ENCODE results near the gene RIT2. TPM values are rescaled to one million over a fixed set of nuclear protein-coding genes. Genes with fewer than 3 reads are reported as not detected.
"Not testable (repeated sequence)": the region's sequence is repeated elsewhere in the genome, so short reads cannot be mapped to it uniquely, and the experiment has no call there.

RIT2 gene
- total RNA-seq, 1 experiment from 2014 or later: 0.17 TPM

GRCh38 chr18:42850174-42851083 is 265.1 kb downstream of the RIT2 start:
- H3K36me3 ChIP-seq (replicated peaks; ENCODE audit: control insufficient read depth, insufficient read depth, low read length): no peaks in the 10 kb centered on the region
- H3K27me3 ChIP-seq (ENCODE audit: control insufficient read depth, insufficient read depth, low read length): no peaks in the 10 kb centered on the region
- H3K4me3 ChIP-seq (ENCODE audit: insufficient read depth, low read depth, low read length): no peak overlapping the region
- DNase-seq: no peak

DNA sequence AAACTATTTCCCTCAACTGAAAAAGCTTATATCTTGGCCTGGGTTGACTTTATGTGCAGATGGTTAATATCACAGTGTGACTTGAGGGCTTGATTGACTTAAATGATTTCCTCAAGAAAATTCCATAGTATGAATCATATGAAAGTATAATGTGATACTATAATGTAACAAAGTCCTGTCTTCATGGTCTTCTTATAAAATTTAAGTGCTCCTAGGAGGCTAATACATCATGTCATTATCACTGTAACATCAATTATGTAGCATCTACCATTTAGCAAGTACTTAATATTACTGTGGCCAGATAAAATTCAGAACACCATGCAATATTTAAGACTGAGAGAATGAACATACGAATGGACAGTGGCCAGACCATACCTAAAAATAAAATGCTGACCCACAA is 276.1 kb downstream of the RIT2 start:
- H3K4me3 ChIP-seq (ENCODE audit: insufficient read depth, low read depth, low read length): no peak overlapping the region
- H3K27me3 ChIP-seq (ENCODE audit: control insufficient read depth, insufficient read depth, low read length): no peaks in the 10 kb centered on the region
- DNase-seq: no peak
- no peaks in the 10 kb centered on the region for H3K36me3 ChIP-seq (replicated peaks; ENCODE audit: control insufficient read depth, insufficient read depth, low read length)

DNA sequence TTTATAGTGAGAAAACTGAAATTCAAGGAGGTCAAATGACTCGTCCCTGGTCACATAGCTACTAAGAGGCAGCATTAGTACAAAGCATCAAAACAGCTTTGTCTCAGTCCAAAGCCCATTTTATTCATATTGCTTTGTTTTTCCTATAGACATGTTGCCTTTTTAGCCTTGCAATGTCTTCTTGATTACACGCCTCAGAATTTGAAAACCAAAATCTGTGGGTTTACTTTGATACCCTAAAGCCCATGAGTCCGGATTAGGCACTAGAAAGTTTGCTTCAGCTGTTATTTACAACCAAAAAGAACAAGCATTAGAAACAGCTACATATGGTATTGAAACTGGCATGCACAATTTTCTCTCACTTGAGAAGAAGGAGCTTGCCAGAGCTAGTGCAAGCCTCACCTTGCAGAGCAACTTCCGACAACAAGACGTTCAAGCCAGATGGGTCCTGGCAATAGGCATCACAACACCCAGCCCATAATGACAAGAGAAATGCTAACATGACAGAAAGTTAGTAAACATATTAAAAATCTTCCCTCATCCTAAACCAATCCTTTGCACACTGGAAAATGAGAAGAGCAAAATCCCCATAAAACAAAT is 276.8 kb downstream of the RIT2 start:
- H3K36me3 ChIP-seq (replicated peaks; ENCODE audit: control insufficient read depth, insufficient read depth, low read length): no peaks in the 10 kb centered on the region
- H3K4me3 ChIP-seq (ENCODE audit: insufficient read depth, low read depth, low read length): no peak overlapping the region
- no peak for DNase-seq
- H3K27me3 ChIP-seq (ENCODE audit: control insufficient read depth, insufficient read depth, low read length): no peaks in the 10 kb centered on the region

DNA sequence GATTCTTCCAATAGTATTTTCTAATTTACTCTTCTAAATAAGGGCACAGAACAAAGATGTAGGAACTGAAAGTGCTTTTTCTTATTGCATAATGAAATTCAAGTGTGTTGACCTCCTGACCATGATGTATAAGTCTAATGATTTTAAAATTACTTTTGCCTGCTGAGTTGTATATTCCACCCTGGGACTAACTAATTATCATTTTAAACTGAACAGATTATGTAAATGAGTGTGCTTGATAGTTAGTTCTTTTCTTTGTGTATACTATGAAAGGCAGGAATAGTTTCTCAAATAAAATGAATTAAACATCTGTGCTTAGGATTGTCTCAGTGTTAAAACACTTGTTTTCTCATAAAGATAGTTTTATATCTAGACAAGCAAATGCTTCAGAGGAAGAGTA is 284.5 kb downstream of the RIT2 start:
- H3K4me3 ChIP-seq (ENCODE audit: insufficient read depth, low read depth, low read length): no peak overlapping the region
- H3K27me3 ChIP-seq (ENCODE audit: control insufficient read depth, insufficient read depth, low read length): no peaks in the 10 kb centered on the region
- no peak for DNase-seq
- H3K36me3 ChIP-seq (replicated peaks; ENCODE audit: control insufficient read depth, insufficient read depth, low read length): no peaks in the 10 kb centered on the region

GRCh38 chr18:42828881-42829280 is 286.6 kb downstream of the RIT2 start:
- H3K4me3 ChIP-seq (ENCODE audit: insufficient read depth, low read depth, low read length): no peak overlapping the region
- H3K27me3 ChIP-seq (ENCODE audit: control insufficient read depth, insufficient read depth, low read length): no peaks in the 10 kb centered on the region
- no peak for DNase-seq
- no peaks in the 10 kb centered on the region for H3K36me3 ChIP-seq (replicated peaks; ENCODE audit: control insufficient read depth, insufficient read depth, low read length)

GRCh38 chr18:42824178-42824577 is 291.3 kb downstream of the RIT2 start:
- no peaks in the 10 kb centered on the region for H3K36me3 ChIP-seq (replicated peaks; ENCODE audit: control insufficient read depth, insufficient read depth, low read length)
- no peak overlapping the region for H3K4me3 ChIP-seq (ENCODE audit: insufficient read depth, low read depth, low read length)
- no peak for DNase-seq
- no peaks in the 10 kb centered on the region for H3K27me3 ChIP-seq (ENCODE audit: control insufficient read depth, insufficient read depth, low read length)

- H3K27me3 ChIP-seq (ENCODE audit: control insufficient read depth, insufficient read depth, low read length): no peaks in the 10 kb centered on the region
- DNase-seq: no peak
- H3K36me3 ChIP-seq (replicated peaks; ENCODE audit: control insufficient read depth, insufficient read depth, low read length): no peaks in the 10 kb centered on the region
- no peak overlapping the region for H3K4me3 ChIP-seq (ENCODE audit: insufficient read depth, low read depth, low read length)
These were observed 292.8 kb downstream of the RIT2 start for GRCh38 chr18:42822711-42823110.

GRCh38 chr18:42821492-42821891 is 294.0 kb downstream of the RIT2 start:
- Histone ChIP-seq H3K27me3 (ENCODE audit: control insufficient read depth, insufficient read depth, low read length) (no peaks in the 10 kb centered on the region), H3K4me3 (ENCODE audit: insufficient read depth, low read depth, low read length) (no peak overlapping the region), H3K36me3 (replicated peaks; ENCODE audit: control insufficient read depth, insufficient read depth, low read length) (no peaks in the 10 kb centered on the region)
- no peak for DNase-seq

DNA sequence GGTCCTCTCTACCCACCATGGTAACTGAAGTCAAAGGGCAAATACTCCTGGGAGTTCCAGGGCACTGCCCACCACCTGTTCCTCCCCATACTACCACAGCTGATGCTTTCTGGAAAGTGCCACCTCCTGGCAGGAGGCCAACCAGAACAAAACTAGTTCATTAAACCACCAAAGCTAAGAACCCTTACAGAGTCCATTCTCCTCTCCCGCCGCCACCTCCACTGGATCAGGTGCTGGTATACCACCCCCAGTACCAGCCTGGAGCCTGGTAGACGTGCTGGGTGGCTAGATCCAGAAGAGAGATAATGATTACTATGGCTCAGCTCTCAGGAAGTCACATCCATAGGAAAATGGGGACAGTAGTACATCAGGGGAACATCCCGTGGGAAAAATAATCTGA is 300.9 kb downstream of the RIT2 start:
- no peak for DNase-seq
- Histone ChIP-seq H3K36me3 (replicated peaks; ENCODE audit: control insufficient read depth, insufficient read depth, low read length) (no peaks in the 10 kb centered on the region), H3K4me3 (ENCODE audit: insufficient read depth, low read depth, low read length) (no peak overlapping the region), H3K27me3 (ENCODE audit: control insufficient read depth, insufficient read depth, low read length) (no peaks in the 10 kb centered on the region)

GRCh38 chr18:42814184-42814583 is 301.3 kb downstream of the RIT2 start:
- H3K4me3 ChIP-seq (ENCODE audit: insufficient read depth, low read depth, low read length): no peak overlapping the region
- no peak for DNase-seq
- no peaks in the 10 kb centered on the region for H3K27me3 ChIP-seq (ENCODE audit: control insufficient read depth, insufficient read depth, low read length)
- no peaks in the 10 kb centered on the region for H3K36me3 ChIP-seq (replicated peaks; ENCODE audit: control insufficient read depth, insufficient read depth, low read length)

GRCh38 chr18:42813570-42813969 is 301.9 kb downstream of the RIT2 start:
- no peaks in the 10 kb centered on the region for H3K27me3 ChIP-seq (ENCODE audit: control insufficient read depth, insufficient read depth, low read length)
- H3K36me3 ChIP-seq (replicated peaks; ENCODE audit: control insufficient read depth, insufficient read depth, low read length): no peaks in the 10 kb centered on the region
- no peak for DNase-seq
- H3K4me3 ChIP-seq (ENCODE audit: insufficient read depth, low read depth, low read length): no peak overlapping the region

DNA sequence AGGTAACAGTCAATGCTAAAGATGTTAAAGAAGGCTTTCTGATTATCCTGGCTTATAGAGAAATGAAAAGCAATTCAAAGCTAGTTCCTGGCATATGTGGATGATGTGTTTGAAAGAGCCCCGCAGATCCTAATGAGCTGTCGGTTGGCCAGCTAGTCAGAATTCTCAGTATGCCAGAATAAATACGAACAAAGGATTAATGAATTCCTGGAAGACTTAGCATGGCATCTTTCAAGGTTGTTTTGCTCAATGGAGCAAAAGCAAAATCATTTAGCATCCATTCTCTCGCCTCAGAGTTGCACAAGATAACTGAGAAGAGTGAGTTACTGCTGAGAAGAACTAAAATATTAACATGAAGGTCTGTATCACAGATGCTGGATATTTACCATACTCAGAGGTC is 307.6 kb downstream of the RIT2 start:
- Histone ChIP-seq H3K4me3 (ENCODE audit: insufficient read depth, low read depth, low read length) (no peak overlapping the region), H3K36me3 (replicated peaks; ENCODE audit: control insufficient read depth, insufficient read depth, low read length) (no peaks in the 10 kb centered on the region), H3K27me3 (ENCODE audit: control insufficient read depth, insufficient read depth, low read length) (no peaks in the 10 kb centered on the region)
- DNase-seq: no peak

DNA sequence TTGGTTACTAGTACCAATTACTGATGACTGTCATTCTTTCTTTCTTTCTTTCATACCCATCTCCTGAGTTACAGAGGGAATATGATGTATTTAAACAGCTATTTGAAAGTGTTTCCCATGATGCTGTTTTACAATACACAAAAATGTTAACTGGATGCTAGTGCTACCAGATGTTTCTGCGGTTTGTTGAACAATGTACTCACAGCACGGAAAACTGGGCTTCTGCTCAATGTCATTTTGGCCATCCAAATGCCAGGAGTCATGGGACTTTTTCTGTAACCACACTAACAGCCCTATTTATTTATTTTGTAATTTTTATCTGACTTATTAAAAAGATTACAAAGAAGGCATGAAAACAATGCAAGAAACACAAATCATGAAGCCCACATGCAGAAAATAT is 313.8 kb downstream of the RIT2 start:
- Histone ChIP-seq H3K36me3 (replicated peaks; ENCODE audit: control insufficient read depth, insufficient read depth, low read length) (no peaks in the 10 kb centered on the region), H3K27me3 (ENCODE audit: control insufficient read depth, insufficient read depth, low read length) (no peaks in the 10 kb centered on the region), H3K4me3 (ENCODE audit: insufficient read depth, low read depth, low read length) (no peak overlapping the region)
- no peak for DNase-seq

- DNase-seq: no peak
- Histone ChIP-seq H3K27me3 (ENCODE audit: control insufficient read depth, insufficient read depth, low read length) (no peaks in the 10 kb centered on the region), H3K4me3 (ENCODE audit: insufficient read depth, low read depth, low read length) (no peak overlapping the region), H3K36me3 (replicated peaks; ENCODE audit: control insufficient read depth, insufficient read depth, low read length) (no peaks in the 10 kb centered on the region)
These were observed 316.8 kb downstream of the RIT2 start for GRCh38 chr18:42798606-42799170.

DNA sequence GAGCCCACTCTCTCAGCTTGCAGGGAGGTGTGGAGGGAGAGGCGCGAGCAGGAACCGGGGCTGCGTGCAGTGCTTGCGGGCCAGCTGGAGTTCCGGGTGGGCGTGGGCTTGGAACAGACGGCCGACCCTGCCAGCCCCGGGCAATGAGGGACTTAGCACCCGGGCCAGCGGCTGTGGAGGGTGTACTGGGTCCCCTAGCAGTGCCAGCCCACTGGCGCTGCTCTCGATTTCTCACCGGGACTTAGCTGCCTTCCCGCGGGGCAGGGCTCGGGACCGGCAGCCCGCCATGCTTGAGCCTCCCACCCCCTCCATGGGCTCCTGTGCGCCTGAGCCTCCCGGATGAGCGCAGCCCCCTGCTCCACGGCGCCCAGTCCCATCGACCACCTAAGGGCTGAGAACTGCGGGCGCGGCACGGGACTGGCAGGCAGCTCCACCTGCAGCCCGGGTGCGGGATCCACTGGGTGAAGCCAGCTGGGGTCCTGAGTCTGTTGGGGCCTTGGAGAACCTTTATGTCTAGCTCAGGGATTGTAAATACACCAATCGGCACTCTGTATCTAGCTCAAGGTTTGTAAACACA is 320.2 kb downstream of the RIT2 start:
- DNase-seq; H3K36me3 ChIP-seq (replicated peaks; ENCODE audit: control insufficient read depth, insufficient read depth, low read length); H3K4me3 ChIP-seq (ENCODE audit: insufficient read depth, low read depth, low read length); H3K27me3 ChIP-seq (ENCODE audit: control insufficient read depth, insufficient read depth, low read length): not testable (repeated sequence)
